IMR-90 (cell line): ENCODE data around the gene LCE2C. TPM values are rescaled to one million over a fixed set of nuclear protein-coding genes. Genes with fewer than 3 reads are reported as not detected.
"Not testable (repeated sequence)": the region's sequence is repeated elsewhere in the genome, so short reads cannot be mapped to it uniquely, and the experiment has no call there.

ENCODE experiments used
- ATAC-seq: fragments of 200-7000 bp; cut with Tn5 transposase; 2 replicates; pipeline ENCODE4 v1.9.1; 2020; ENCODE audit warnings: low read depth, mild to moderate bottlenecking, moderate library complexity
- Bru-seq: library from RNA; stranded (reverse); fragments of 400-500 nt; gene quantifications from one replicate; lab custom pipeline; 2021; lab: Mats Ljungman, UMichigan
- BruChase-seq, 2 experiments: library from RNA; stranded (reverse); fragments of 400-500 nt; gene quantifications; one replicate each; lab custom pipeline; 2021; lab: Mats Ljungman, UMichigan
- BruUV-seq: library from RNA; stranded (reverse); fragments of 400-500 nt; replicated peaks from 2 replicates; lab custom pipeline; 2021; lab: Mats Ljungman, UMichigan
- CTCF ChIA-PET: fragments of 300-600 bp; formaldehyde crosslinking; extraction: SDS; loops from one replicate; lab custom pipeline; 2021; ENCODE audit warnings: antibody characterized with exemption; lab: Yijun Ruan, JAX
- POLR2A ChIA-PET: fragments of 300-600 bp; sonication (Branson Sonifier 250); formaldehyde crosslinking; loops from one replicate; lab custom pipeline; 2022; ENCODE audit warnings: antibody characterized with exemption; ENCODE audit not compliant: unreplicated experiment; lab: Charles Lee
- DNase-seq: peaks from one replicate; pipeline ENCODE4 v3.0.0; 2013
- H2AFZ ChIP-seq: replicated peaks from 2 replicates; pipeline ENCODE3; 2013; ENCODE audit warnings: low read length, mild to moderate bottlenecking; ENCODE audit not compliant: poor library complexity
- H2AK5ac ChIP-seq: 2 replicates; pipeline ENCODE4 v1.6.1; 2013; ENCODE audit warnings: low read depth, low read length, inconsistent platforms
- H2AK9ac ChIP-seq: replicated peaks from 2 replicates; pipeline ENCODE3; 2013; ENCODE audit warnings: mild to moderate bottlenecking, low read depth, low read length, moderate library complexity; ENCODE audit not compliant: poor library complexity
- H2BK120ac ChIP-seq: 2 replicates; pipeline ENCODE4 v1.6.1; 2013; ENCODE audit warnings: low read depth, low read length, inconsistent platforms
- H2BK15ac ChIP-seq: 3 replicates; pipeline ENCODE4 v1.6.1; 2013; ENCODE audit warnings: low read depth, low read length, inconsistent platforms
- H2BK20ac ChIP-seq: 2 replicates; pipeline ENCODE4 v1.6.1; 2013; ENCODE audit warnings: low read depth, mild to moderate bottlenecking, inconsistent platforms, low read length, moderate library complexity
- H2BK5ac ChIP-seq: 2 replicates; pipeline ENCODE4 v1.6.1; 2013; ENCODE audit warnings: mild to moderate bottlenecking, low read depth, low read length, inconsistent platforms; ENCODE audit not compliant: poor library complexity, severe bottlenecking
- H3K14ac ChIP-seq: replicated peaks from 2 replicates; pipeline ENCODE4 v1.6.1; 2013; ENCODE audit warnings: low read depth, low read length, inconsistent platforms
- H3K18ac ChIP-seq: 2 replicates; pipeline ENCODE4 v1.6.1; 2013; ENCODE audit warnings: low read depth, low read length, control low read depth
- H3K23ac ChIP-seq: 2 replicates; pipeline ENCODE4 v1.6.1; 2013; ENCODE audit warnings: low read depth, low read length, inconsistent platforms
- H3K27ac ChIP-seq: 2 replicates; pipeline ENCODE4 v1.5.1; 2013; ENCODE audit warnings: mild to moderate bottlenecking, control low read depth, low read length; ENCODE audit not compliant: insufficient read depth
- H3K27me3 ChIP-seq: 2 replicates; pipeline ENCODE4 v1.6.1; 2013; ENCODE audit warnings: low read length; ENCODE audit not compliant: control insufficient read depth, insufficient read depth
- H3K36me3 ChIP-seq: 2 replicates; pipeline ENCODE4 v1.6.1; 2013; ENCODE audit warnings: low read length, mixed read lengths; ENCODE audit not compliant: control insufficient read depth, insufficient read depth
- H3K4ac ChIP-seq: 2 replicates; pipeline ENCODE4 v1.6.1; 2013; ENCODE audit warnings: low read depth, low read length, inconsistent platforms
- H3K4me1 ChIP-seq: 2 replicates; pipeline ENCODE4 v1.6.1; 2013; ENCODE audit warnings: low read length, mixed read lengths; ENCODE audit not compliant: control insufficient read depth, insufficient read depth
- H3K4me2 ChIP-seq: 2 replicates; pipeline ENCODE4 v1.6.1; 2013; ENCODE audit warnings: low read depth, mild to moderate bottlenecking, control low read depth, low read length, moderate library complexity
- H3K4me3 ChIP-seq: 2 replicates; pipeline ENCODE4 v1.5.1; 2013; ENCODE audit warnings: low read depth, mild to moderate bottlenecking, control low read depth, low read length, moderate library complexity; ENCODE audit not compliant: insufficient read depth
- H3K56ac ChIP-seq: 2 replicates; pipeline ENCODE4 v1.6.1; 2013; ENCODE audit warnings: low read length, inconsistent platforms; ENCODE audit not compliant: insufficient read depth; ENCODE audit errors: extremely low read depth
- H3K79me1 ChIP-seq, 2 experiments: 2 replicates each; pipeline ENCODE4 v1.6.1; 2013; ENCODE audit warnings: low read length in 2 of 2, inconsistent platforms in 1 of 2, low read depth in 1 of 2
- H3K9ac ChIP-seq: 2 replicates; pipeline ENCODE4 v1.6.1; 2013; ENCODE audit warnings: low read depth, low read length, control low read depth
- H3K9me1 ChIP-seq: 2 replicates; pipeline ENCODE4 v1.6.1; 2013; ENCODE audit warnings: low read length, inconsistent platforms; ENCODE audit not compliant: insufficient read depth
- H3K9me3 ChIP-seq: 2 replicates; pipeline ENCODE4 v1.6.1; 2013; ENCODE audit warnings: low read length; ENCODE audit not compliant: control insufficient read depth, insufficient read depth
- H4K20me1 ChIP-seq: 2 replicates; pipeline ENCODE4 v1.6.1; 2013; ENCODE audit warnings: low read length, inconsistent platforms; ENCODE audit not compliant: insufficient read depth
- H4K5ac ChIP-seq: 2 replicates; pipeline ENCODE4 v1.6.1; 2013; ENCODE audit warnings: mild to moderate bottlenecking, low read depth, low read length, control low read depth
- H4K8ac ChIP-seq, 2 experiments: 2 replicates each; pipeline ENCODE4 v1.6.1; 2013; ENCODE audit warnings: low read depth in 2 of 2, low read length in 2 of 2, control low read depth in 1 of 2, inconsistent platforms in 1 of 2
- H4K91ac ChIP-seq: 2 replicates; pipeline ENCODE4 v1.6.1; 2013; ENCODE audit warnings: low read depth, low read length, inconsistent platforms; ENCODE audit not compliant: insufficient read depth
- WGBS, 2 experiments: methylation state at CpG; one replicate each; pipeline versions ENCODE4 v1.1.5 to v1.1.7; 2013; ENCODE audit warnings: missing lambda C conversion rate in 2 of 2; ENCODE audit not compliant: insufficient read length in 1 of 2; ENCODE audit errors: extremely low coverage in 2 of 2; 5-methylcytosine and 5-hydroxymethylcytosine counted together
- dilution Hi-C: fragments of 300-500 bp; cut with HindIII; formaldehyde crosslinking; loops from one replicate; pipeline ENCODE4 v1.14.3; 2018; ENCODE audit warnings: low sequenced_read_pairs; ENCODE audit not compliant: unreplicated experiment
- in situ Hi-C: fragments of 300-500 bp; cut with MboI; formaldehyde crosslinking; loops from 3 replicates; pipeline ENCODE4 v1.14.3; 2019; ENCODE audit warnings: low sequenced_read_pairs, inconsistent platforms, mixed read lengths
- intact Hi-C: fragments of 100-400 bp; cut with micrococcal nuclease; formaldehyde crosslinking; loops from 2 replicates; pipeline ENCODE4 v1.10.0; 2022
- long read RNA-seq: library from polyadenylated mRNA; unstranded; transcript quantifications from one replicate; pipeline ENCODE4 v2.0.0, GENCODE V29; 2021; ENCODE audit not compliant: unreplicated experiment
- polyA plus RNA-seq, 3 experiments: library from polyadenylated mRNA; depleted of rRNA; stranded (reverse); fragments of >200 nt; gene quantifications; 2 replicates each; pipeline ENCODE4 v1.2.3, GENCODE V29; 2012; ENCODE audit warnings: low replicate concordance in 1 of 3
- total RNA-seq: library from RNA; depleted of rRNA; stranded (reverse); fragments of >200 nt; gene quantifications from 2 replicates; pipeline ENCODE4 v1.2.3, GENCODE V29; 2012; rRNA removed

The LCE2C gene, protein sequence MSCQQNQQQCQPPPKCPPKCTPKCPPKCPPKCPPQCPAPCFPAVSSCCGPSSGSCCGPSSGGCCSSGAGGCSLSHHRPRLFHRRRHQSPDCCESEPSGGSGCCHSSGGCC
- not detected in 2 replicates for total RNA-seq
- polyA plus RNA-seq (2012; rRNA removed), result not detected in 2 replicates
- not detected in 2 replicates for polyA plus RNA-seq (2012; cell fraction: cytosol; rRNA removed)
- not detected in 2 replicates for polyA plus RNA-seq (2012; cell fraction: nucleus; rRNA removed; ENCODE audit: low replicate concordance)
- not detected for Bru-seq, nascent RNA
- BruChase-seq, experiment 1, labeled RNA remaining after a 6-hour chase, result not detected
- BruChase-seq, experiment 2, labeled RNA remaining after a 2-hour chase, result not detected
- long read RNA-seq, result 0 reads

DNA sequence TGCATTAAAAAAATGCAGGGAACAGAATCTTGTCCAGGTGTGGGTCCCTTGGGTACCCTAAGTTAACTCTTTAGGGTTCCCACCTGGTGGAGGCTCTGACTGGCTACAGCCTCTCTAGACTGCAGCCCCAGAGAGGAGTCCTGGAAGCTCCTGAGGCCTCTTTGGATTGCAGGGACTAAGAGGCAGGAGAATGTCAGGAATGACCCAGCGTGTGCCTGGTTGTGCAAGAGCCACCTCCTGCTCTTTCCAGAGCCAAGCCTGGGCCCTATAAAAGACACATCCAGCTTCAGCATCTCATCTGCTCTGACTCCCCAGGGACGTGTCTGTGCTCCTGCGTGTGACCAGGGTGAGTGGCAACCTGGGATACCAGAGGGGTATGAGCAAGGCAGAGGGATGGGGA lies at the start of gene LCE2C:
Gene LCE2C, plus strand, starts transcription at position 297 of the 400 bp plus-strand sequence. CDS start 737 bp downstream, outside the sequence.
- BruUV-seq, intact Hi-C loops, H3K4ac ChIP-seq, H3K9ac ChIP-seq, H4K20me1 ChIP-seq, H2BK15ac ChIP-seq, H2BK5ac ChIP-seq, H3K79me1 ChIP-seq, H3K4me3 ChIP-seq, POLR2A ChIA-PET, dilution Hi-C loops, ATAC-seq, H3K4me1 ChIP-seq, H4K8ac ChIP-seq, H3K9me3 ChIP-seq, H2AK9ac ChIP-seq, H2BK20ac ChIP-seq, H3K36me3 ChIP-seq, H3K14ac ChIP-seq, H3K9me1 ChIP-seq, H4K91ac ChIP-seq, H2BK120ac ChIP-seq, H2AK5ac ChIP-seq, H3K56ac ChIP-seq, H4K5ac ChIP-seq, H3K23ac ChIP-seq, CTCF ChIA-PET, H2AFZ ChIP-seq, H3K27me3 ChIP-seq, H3K27ac ChIP-seq, H3K4me2 ChIP-seq, H3K18ac ChIP-seq, DNase-seq: not testable (repeated sequence)
- no CpG with 5 or more reads among the region's 3 CpGs for WGBS, 2 experiments
- in situ Hi-C loops, result loop anchor here (25.0 kb wide), 1 partner anchor 537 kb away; the partner anchor contains the start of genes LELP1 and PRR9
